Kasumi-1 (cell line): ENCODE results near the gene NCKAP5L.
"Not testable (repeated sequence)": the region's sequence is repeated elsewhere in the genome, so short reads cannot be mapped to it uniquely, and the experiment has no call there.

Source experiments
- DNase-seq, 2 experiments: peaks; one replicate each; lab custom pipeline; 2025; lab: John Stamatoyannopoulos, UW

Gene NCKAP5L

DNA sequence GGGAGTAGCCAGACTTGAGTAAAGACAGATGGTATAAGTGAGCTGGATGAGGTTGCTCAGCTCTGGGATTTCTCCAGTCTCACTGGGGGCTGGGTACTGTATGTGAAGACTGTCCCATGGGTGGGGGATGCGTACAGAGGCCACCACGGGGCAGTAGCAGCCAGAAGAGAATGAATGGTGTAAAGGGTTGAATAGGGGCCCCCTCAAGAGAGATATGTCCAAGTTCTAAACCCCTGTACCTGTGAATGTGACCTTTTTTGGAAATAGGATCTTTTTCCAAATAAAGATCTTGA lies 36.5 kb upstream of the NCKAP5L start:
- DNase-seq: no peak

DNA sequence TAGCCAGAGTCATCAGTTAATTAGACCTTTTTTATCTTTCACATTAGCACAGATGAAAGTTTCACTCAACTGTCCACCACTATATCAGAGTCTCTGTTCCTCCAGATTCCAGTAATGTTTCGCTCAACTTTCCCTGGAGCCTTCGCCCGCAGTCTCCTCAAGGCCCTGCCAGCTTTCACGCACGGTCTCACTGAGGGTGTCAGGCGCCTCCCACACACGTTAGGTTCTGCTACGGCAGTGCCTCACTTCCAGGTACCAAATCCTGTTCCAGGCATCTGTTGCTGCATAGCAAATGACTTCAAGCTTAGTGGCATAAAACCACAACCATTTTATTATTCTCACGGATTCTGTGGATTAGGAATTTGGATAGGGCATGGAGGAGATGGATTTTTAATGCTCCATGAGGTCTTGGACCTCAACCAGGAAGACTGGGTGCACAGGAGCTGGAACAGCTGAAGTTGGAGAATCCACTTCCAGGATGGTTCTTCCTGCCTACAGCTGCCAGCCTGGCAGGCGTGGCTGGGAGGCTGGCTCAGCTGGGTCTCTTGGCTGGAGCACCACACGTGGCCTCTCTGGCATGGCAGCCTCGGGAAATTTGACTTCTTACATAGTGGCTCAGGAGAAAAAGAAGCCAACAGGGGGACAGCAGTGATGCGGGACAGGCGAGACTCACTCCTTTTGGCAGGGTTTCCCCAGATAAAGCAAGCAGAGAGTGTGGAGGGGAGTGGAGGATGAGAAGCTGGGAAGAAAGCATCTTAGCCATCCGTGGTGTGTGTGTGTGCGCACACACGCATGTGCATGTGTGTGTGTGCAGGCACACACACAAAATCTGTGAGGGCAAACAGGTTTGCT lies 36.0 kb upstream of the NCKAP5L start:
- no peak for DNase-seq

DNA sequence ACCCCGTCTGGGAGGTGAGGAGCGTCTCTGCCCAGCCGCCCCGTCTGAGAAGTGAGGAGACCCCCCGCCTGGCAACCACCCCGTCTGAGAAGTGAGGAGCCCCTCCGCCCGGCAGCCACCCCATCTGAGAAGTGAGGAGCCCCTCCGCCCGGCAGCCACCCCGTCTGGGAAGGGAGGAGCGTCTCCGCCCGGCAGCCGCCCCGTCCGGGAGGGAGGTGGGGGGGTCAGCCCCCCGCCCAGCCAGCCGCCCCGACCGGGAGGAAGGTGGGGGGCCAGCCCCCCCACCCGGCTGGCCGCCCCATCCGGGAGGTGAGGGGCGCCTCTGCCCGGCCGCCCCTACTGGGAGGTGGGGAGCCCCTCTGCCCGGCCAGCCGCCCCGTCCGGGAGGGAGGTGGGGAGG lies 32.7 kb upstream of the NCKAP5L start:
- DNase-seq: not testable (repeated sequence)

DNA sequence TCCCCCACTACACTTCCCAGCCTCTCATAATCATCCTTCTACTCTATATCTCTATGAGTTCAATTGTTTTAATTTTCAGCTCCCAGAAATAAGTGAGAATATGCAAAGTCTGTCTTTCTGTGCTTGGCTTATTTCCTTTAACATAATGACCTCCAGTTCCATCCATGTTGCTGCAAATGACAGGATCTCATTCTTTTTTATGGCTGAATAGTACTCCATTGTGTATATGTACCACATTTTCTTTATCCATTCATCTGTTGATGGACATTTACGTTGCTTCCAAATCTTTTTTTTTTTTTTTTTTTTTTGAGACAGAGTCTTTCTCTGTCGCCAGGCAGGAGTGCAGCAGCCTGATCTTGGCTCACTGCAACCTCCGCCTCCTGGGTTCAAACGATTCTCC lies 27.7 kb upstream of the NCKAP5L start:
- not testable (repeated sequence) for DNase-seq

DNA sequence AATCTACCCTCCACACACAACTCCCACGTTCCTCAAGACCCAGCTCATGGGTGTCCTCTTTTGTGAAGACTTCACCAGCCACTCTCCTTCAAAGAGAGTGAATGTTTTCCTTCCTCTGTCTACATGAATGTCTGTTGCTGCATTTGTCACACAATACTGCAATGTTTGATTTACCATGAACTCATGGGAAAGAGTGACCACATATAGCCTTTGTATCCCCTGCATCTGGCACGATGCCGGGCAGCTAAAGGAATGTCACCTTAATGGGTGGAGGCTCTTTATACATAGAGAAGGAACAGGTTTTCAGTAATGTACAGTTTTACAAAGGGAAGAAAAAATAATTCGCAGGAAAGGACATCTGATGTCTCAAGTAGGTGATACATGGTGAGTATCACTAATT lies 26.8 kb upstream of the NCKAP5L start:
- DNase-seq: no peak

DNA sequence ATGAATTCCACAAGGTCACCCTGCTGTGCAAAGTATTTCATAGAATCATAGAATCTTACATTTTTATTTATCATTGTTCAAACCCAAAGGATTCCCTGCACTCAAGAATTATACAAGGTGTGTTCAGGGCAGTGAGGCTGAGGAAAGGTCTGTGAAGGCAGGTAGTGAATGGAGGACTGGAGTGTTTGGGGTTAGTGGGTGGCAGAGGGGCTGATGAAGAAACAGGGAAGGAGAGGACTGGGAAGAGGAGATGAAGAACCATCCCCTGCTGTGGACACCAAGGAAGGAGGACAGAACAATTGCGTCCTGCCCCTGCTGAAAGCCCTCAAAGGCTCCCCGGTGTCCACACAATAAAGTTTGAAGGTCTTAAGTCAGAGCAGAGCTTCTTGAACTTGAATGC lies 25.5 kb upstream of the NCKAP5L start:
- no peak for DNase-seq

DNA sequence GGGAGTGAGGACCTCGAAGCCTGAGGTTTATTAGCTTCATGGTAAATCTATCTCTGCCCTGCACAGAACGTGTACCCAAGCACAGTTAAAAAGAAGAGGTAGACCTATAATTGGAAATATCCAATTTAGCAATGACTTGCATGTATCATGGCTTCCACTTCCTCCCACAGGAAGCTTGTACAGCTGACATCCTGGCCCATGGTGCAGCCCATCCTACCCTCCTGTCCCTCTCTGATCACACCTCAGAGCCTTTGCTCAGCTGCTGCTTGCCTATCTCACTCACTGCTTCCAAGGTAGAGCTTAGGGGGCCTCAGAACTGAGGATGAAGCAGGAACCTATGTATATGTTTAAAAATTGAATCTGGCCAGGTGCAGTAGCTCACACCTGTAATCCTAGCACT lies 18.9 kb upstream of the NCKAP5L start:
- peak; percentile 9 to 15 for DNase-seq

DNA sequence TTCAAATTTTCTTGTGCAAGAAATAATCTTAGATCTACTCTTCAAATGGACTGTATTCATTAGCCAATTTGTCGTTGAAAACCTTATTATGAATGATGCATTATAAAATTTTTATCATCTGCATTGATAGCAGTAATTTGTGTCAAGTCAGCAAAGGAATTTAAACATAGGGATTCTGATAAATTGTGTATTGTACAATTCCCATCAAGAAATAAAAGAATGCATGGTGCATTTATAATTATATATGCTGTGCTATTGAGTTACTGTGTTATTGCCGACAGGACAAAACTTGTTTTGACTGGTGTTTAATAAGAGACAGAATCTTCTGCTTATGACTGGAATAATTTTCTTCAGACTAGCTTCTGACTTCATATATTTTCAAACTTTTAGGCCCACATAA lies 17.8 kb upstream of the NCKAP5L start:
- no peak for DNase-seq

DNA sequence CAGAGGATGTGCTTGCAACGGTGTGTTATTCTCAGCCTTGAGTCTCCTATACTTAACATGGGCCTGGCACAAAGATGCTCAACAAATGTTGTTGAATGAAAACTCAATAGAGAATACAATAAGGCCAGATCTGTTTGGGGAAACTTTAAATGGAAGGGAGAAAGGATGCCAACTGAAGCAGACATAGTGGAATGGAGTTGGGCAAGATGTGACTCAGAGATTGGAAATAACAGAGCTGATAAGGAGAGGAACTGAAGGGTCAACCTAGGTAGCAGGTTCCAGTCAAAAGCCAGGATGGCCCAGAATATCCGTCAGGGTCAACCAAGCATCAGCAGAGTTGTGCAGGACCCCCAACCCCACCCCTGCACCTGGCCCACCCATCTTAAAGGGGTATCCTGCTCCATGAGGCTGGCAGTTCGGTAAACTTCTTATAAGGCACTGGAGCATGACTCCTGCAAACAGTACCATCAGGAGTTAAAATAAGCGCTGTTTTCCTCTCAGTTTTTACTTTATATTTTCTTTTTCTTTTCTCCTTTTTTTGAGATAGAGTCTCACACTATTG lies 15.7 kb upstream of the NCKAP5L start:
- no peak for DNase-seq

DNA sequence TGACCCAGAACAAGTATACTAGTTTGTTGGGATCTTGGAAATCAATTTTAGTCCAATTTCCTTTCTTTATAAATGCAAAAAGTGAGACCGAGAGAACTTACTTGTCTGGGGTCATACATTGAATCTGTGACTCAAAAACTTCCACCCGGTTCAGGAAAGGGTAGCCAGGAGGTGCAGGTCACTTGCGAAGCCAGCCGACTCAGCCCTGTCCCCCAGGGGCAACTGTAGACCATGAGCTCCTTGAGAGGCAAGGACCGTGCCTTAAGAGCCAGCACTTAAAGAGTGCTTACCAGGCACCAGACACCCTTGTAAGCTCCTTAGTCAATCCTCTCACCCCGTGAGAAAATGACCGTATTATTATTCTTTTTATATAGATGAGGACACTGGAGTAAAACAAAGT lies 15.2 kb upstream of the NCKAP5L start:
- DNase-seq: no peak

DNA sequence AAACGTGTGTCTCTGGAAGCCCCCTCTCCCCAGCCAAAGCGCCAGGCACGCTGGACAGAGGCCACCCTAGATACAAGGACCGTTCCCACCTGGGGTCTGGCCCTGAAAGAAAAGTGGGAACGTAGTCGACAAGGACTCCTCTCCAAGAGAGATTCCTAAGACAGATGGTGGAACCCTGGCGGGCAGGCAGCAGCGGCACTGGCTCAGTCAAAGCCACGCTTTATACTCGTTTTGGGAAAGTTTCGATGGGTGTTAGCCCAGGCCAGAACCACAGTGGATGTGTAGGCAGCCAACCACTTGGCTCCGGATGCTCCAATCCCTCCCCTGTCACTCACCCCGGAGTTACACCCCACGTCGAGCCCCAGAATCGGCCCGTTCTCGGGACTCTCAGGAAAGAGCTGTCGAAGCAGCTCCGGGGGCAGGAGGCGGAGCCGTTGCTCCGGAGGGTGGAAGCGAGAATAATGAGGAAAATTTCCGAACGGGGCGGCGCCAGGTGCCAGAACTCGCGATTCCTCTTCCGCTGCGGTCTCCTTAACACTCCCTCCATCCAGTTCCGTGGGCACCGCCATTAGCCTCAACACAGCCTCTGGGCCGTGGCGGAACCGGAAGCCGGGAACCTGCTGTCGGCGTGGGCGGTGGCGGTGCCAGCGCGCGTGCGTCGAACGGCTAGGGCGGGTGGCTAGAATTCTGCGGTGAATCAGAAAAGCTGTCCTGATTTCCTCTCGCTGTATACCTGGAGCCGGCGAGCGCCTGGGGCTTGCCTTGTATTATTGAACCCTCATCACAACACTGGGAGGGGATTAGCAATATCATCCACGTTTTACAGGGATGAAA lies 14.5 kb upstream of the NCKAP5L start, which contains the start of gene BCDIN3D:
BCDIN3D (minus strand) TSS at position 588 of the 834 bp plus-strand sequence; CDS start at position 569, 19 bp downstream.
- peak; percentile 87 to 90 for DNase-seq

DNA sequence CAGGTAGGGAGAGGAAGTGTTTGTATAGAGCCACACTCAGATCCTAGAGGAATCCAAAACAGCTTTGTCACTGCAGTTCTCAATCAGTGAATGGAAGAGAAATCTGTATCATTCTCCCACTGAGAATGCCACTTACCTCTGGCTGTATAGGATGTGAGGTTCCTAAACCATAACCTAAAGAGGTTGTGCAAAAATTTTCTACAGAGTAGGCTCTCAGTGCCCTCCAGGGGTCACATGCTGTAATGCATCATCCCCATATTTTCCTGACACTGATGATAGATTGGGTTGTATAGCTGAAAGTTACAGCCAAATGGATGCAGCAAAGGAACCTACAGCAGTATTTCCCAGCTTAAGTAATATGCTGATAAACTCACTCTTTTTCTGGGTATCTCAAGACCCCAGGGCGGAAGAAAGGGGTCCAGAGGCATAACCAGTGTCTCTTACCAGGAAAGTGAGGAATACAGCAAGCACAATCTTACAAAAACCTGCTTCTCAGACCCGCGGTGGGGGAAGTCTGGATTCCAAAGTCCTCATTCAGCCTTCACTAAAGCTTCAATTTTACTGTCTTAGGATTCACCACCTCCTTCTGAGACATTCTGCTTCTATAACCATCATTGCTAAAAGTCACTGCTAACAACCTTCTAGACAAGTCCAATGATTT lies 10.9 kb upstream of the NCKAP5L start:
- peak; percentile 69 to 79 for DNase-seq

DNA sequence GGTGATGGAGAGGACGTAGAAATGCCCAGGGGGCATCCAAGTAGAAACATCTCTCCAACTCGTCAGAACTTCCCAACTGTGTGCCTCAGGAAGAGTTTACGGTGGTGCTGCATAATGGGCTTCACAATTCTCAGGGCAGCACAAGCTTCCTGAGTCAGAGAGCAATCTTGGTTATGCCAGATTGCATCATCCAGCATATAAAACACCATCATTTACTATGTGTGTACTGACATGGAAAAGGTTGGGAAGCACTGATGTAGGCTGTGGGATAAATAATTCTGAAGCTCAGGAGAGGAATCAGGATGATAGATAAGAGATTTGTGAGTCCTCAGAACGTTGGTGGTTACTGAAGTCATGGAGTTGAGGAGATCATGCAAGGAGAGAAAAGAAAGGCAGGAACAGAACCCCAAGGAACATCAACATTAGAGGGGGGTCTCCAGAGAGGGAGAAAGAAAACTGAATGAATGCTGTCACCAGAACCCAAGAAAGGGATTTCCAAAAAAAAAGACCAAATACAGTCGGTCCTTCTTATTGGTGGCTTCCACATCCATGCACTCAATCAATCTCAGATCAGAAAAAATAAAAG lies 4.7 kb upstream of the NCKAP5L start:
- no peak for DNase-seq

DNA sequence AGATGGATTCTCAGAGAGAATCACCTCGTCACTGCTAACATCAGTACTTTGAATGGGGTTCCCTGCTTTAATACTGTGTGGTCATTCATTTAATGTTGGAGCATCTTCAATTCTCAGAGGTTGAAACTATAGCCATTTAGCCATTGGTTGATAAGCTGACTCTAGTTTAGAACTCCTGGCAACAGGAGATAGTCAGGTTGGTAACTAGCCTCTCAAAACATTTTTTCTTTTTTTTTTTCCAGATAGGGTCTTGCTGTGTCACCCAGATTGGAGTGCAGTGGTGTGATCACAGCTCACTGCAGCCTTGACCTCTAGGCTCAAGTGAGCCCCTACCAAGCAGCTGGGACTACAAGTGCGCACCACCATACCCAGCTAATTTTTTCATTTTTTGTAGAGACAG lies 3.5 kb upstream of the NCKAP5L start:
- DNase-seq: no peak

DNA sequence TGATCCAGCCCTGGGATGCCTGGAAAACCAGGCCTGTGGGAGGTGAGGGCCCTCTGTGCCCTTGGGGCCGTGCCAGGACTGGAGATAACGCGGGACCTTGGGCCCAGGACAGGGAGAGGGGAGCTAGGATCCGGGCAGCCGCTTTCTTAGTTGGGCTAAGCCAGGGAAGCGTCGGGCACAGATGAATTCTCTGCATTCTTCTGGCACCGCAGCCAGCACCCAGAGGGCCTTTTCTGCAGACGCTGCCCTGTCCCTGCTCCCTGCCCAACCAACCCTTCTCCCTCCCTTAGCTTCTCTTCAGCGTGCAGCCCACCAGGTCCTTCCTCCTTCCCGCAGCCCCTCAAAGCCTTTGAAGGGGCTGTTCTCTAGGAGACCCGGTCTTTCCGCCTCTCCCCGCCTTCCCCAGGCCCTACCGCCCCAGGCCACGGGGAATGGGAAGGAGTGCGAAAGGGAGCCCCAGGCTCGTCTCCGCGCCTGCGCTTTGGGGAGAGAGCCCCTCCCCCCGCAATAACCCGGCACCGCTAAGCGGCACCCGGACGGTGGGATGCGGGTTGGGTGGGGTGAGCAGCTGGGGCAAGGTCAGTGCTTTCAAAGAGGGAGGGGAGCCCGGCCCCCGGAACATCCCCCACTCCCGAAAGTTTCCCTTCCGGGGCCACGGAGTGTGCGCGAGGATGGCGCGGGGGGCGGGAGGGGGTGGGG lies 663 bp downstream of the NCKAP5L start:
- peak; percentile 35 to 38 for DNase-seq

DNA sequence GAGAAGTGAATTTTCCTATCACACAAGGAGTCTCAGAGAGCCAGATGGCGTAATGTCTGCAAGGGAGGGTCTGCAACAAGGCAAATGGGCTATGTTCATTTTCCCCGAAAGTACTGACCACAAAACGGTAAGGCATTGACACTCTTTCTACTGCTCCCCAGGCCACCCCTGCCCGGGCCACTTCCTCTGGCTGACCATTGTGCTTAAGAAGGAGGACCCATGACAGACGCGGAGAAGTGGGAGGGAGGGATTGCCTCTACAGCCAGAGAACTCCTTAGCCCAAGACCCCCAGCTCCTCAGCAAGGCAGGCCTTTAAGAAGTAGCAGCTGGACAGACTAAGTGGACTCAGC lies 1.2 kb downstream of the NCKAP5L start:
- DNase-seq: no peak

DNA sequence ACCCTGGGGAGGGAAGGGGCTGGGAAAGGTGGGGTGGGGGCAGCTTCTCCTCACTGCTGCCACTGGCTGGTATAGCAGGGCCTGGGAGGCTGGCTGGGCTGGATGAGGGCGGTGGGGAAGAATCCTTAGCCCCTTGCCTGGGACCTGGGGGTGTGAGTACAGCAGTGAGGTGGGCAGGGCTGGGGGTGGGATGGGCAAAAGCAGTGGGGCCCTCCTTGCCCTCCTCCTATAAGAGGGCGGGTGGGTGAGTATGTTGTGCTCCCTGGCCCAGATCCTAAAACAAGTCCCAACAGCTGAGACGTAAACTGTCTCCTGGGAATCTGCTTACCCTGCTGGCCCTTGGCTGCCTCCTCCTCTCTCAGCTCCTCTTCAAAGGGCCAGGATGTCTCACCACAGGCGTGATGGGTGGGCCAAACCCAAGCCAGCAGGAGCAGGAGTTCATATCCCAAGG lies 2.2 kb downstream of the NCKAP5L start:
- no peak for DNase-seq

DNA sequence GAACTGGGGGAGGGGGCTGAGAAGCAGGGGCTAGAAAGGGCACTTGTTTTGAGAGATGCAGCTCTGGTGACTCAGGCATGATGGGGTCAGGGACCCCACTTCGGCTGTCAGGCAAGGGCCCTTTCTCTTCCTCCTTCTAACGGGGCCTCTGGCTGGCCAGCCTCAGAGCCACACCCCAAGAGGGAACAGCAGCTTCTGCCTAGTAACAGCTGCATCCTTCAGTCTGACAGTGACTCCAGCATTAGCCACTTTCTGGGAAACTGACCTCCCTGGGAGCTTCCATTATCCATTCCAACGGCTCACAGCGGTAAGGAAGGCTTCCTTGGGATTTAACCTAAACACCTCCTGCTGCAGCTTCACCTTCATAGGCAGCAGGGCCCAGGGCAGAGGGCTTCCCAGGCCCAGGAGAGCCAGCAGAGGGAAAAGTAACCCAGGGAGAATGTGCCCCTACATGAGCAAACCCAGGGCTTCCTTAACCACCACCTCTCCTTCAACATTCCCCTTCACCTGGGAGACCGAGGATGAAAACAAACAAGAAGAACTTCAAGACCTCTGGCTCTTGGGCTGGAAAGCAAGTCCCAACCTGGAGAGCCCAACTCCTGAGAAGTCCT lies 2.7 kb downstream of the NCKAP5L start:
- peak; percentile 56 to 62 for DNase-seq

DNA sequence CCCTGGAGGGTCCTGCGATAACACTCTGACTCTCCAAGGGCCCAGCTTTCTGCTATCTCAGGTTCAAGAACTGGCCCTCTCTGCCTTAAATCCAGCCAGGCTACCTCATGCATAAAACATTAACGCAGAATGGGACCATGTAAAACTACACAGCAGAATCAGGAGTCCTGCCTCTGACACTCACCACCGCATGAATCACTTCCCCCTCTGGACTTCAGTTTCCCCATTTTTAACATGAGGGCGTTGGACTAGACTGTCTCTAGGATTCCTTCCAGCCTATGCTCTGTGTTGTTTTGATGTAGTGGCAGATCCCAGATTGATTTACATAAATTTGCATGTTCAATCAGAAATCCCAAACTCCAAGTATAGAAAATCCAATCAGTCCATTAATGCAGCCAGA lies 3.3 kb downstream of the NCKAP5L start:
- DNase-seq: peak; percentile 91 to 92

DNA sequence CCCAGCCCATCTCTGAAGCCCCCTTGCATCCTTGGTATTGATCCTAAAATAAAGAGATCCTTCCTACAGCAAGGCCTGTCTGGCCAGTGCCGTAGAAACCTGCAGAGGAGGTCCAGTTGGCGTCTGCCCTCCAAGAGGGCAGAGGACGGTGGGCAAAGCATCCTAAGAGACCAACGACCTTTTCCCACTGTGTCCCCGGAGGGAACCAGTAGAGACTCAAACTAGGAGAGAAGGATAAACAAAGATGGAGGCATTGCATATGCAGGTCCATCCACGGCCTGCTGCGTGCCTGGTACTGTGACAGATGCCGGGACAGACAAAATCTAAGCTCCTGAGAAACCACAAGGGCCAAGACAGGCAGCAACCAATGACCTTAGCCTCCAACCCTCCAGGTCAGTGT lies 3.8 kb downstream of the NCKAP5L start:
- no peak for DNase-seq

DNA sequence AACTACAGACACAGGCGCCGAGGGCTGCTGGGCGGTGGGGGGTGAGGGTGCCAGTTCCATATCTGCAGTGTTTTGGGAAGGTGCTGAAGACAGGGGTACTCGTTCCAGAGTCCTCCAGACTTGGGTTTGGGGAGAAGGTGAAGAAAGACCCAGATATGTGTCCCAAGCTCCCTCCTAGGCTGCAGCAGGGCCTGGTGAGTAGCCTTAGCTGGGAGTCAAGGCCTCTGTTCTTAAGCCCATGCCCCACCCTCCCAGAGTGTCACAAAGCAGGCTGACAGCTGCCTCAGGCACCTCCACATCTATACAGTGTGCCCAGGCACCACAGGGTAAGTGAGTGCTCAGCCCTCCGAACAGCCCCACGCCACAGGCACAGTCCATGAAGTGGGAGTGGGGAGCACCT lies 4.3 kb downstream of the NCKAP5L start:
- DNase-seq: no peak
